Subcutaneous abdominal adipose tissue (tissue), 5 donors: Measurements from ENCODE around the gene TMEM45A.
"Not testable (repeated sequence)": the region's sequence is repeated elsewhere in the genome, so short reads cannot be mapped to it uniquely, and the experiment has no call there.

Experiments used
- H3K27ac ChIP-seq: one replicate; pipeline ENCODE4 v1.7.0; 2013; ENCODE audit warnings: low read depth, mild to moderate bottlenecking, inconsistent platforms, low read length, moderate library complexity
- H3K27me3 ChIP-seq, 5 donors: one replicate each; pipeline ENCODE4 v1.7.0; 2013; ENCODE audit warnings: low read length in 5 of 5, inconsistent platforms in 1 of 5; ENCODE audit not compliant: control insufficient read depth in 5 of 5, insufficient read depth in 4 of 5
- H3K36me3 ChIP-seq, 5 donors: one replicate each; pipeline ENCODE4 v1.7.0; 2013; ENCODE audit warnings: low read length in 5 of 5; ENCODE audit not compliant: control insufficient read depth in 5 of 5, insufficient read depth in 5 of 5
- H3K4me1 ChIP-seq, 5 donors: one replicate each; pipeline ENCODE4 v1.7.0; 2013; ENCODE audit warnings: low read length in 5 of 5, mild to moderate bottlenecking in 3 of 5, moderate library complexity in 1 of 5; ENCODE audit not compliant: control insufficient read depth in 5 of 5, insufficient read depth in 5 of 5
- H3K4me3 ChIP-seq, 5 donors: one replicate each; pipeline ENCODE4 v1.7.0; 2013; ENCODE audit warnings: low read length in 5 of 5, low read depth in 1 of 5
- H3K9ac ChIP-seq, 5 donors: one replicate each; pipeline ENCODE4 v1.7.0; 2013; ENCODE audit warnings: low read length in 5 of 5, mild to moderate bottlenecking in 4 of 5, moderate library complexity in 3 of 5
- H3K9me3 ChIP-seq, 5 donors: one replicate each; pipeline ENCODE4 v1.7.0; 2013; ENCODE audit warnings: low read length in 5 of 5; ENCODE audit not compliant: control insufficient read depth in 5 of 5
- donor health status: healthy.
- donor health status: healthy.
- donor health status: healthy.
- donor health status: healthy.
- donor health status: healthy.

The TMEM45A gene

GRCh38 chr3:100541428-100541827 lies 49.0 kb downstream of the TMEM45A start:
- not testable (repeated sequence) for H3K36me3 ChIP-seq, H3K4me3 ChIP-seq, H3K27ac ChIP-seq, H3K27me3 ChIP-seq, H3K9ac ChIP-seq, H3K9me3 ChIP-seq, H3K4me1 ChIP-seq

GRCh38 chr3:100545371-100545770 lies 53.0 kb downstream of the TMEM45A start:
- H3K9ac ChIP-seq = no peak overlapping the region
- no peak overlapping the region for H3K4me3 ChIP-seq
- no peaks in the 10 kb centered on the region for H3K36me3 ChIP-seq
- no peaks in the 10 kb centered on the region for H3K9me3 ChIP-seq
- H3K27me3 ChIP-seq = no peaks in the 10 kb centered on the region
- no peaks in the 10 kb centered on the region for H3K4me1 ChIP-seq
- no peak overlapping the region for H3K27ac ChIP-seq

- no peaks in the 10 kb centered on the region for H3K4me1 ChIP-seq
- no peak overlapping the region for H3K27ac ChIP-seq
- no peaks in the 10 kb centered on the region for H3K9me3 ChIP-seq
- no peak overlapping the region for H3K9ac ChIP-seq
- H3K4me3 ChIP-seq = no peak overlapping the region
- H3K27me3 ChIP-seq = no peaks in the 10 kb centered on the region
- no peaks in the 10 kb centered on the region for H3K36me3 ChIP-seq
Measured at GRCh38 chr3:100546020-100546744, 53.8 kb downstream of the TMEM45A start.

GRCh38 chr3:100548053-100548452 lies 55.6 kb downstream of the TMEM45A start:
- no peaks in the 10 kb centered on the region for H3K9me3 ChIP-seq
- no peak overlapping the region for H3K4me3 ChIP-seq
- no peaks in the 10 kb centered on the region for H3K36me3 ChIP-seq
- H3K9ac ChIP-seq = no peak overlapping the region
- H3K4me1 ChIP-seq = no peaks in the 10 kb centered on the region
- H3K27me3 ChIP-seq = no peaks in the 10 kb centered on the region
- H3K27ac ChIP-seq = no peak overlapping the region

- H3K27ac ChIP-seq = no peak overlapping the region
- no peaks in the 10 kb centered on the region for H3K9me3 ChIP-seq
- H3K27me3 ChIP-seq = no peaks in the 10 kb centered on the region
- no peaks in the 10 kb centered on the region for H3K4me1 ChIP-seq
- no peaks in the 10 kb centered on the region for H3K36me3 ChIP-seq
- H3K9ac ChIP-seq = no peak overlapping the region
- H3K4me3 ChIP-seq = no peak overlapping the region
Measured at GRCh38 chr3:100553618-100554372, 61.4 kb downstream of the TMEM45A start.

- Histone ChIP-seq H3K9me3 (no peaks in the 10 kb centered on the region), H3K36me3 (no peaks in the 10 kb centered on the region), H3K4me1 (no peaks in the 10 kb centered on the region), H3K4me3 (no peak overlapping the region), H3K27me3 (no peaks in the 10 kb centered on the region), H3K9ac (no peak overlapping the region), H3K27ac (no peak overlapping the region)
Measured at GRCh38 chr3:100554373-100554676, 61.9 kb downstream of the TMEM45A start.

- Histone ChIP-seq H3K4me1 (no peaks in the 10 kb centered on the region), H3K4me3 (no peak overlapping the region), H3K9me3 (no peaks in the 10 kb centered on the region), H3K36me3 (no peaks in the 10 kb centered on the region), H3K9ac (no peak overlapping the region), H3K27me3 (no peaks in the 10 kb centered on the region), H3K27ac (no peak overlapping the region)
Measured at GRCh38 chr3:100556673-100557310, 64.4 kb downstream of the TMEM45A start.

- no peaks in the 10 kb centered on the region for H3K4me1 ChIP-seq
- H3K36me3 ChIP-seq = no peaks in the 10 kb centered on the region
- H3K27ac ChIP-seq = no peak overlapping the region
- H3K27me3 ChIP-seq = no peaks in the 10 kb centered on the region
- H3K4me3 ChIP-seq = no peak overlapping the region
- no peak overlapping the region for H3K9ac ChIP-seq
- H3K9me3 ChIP-seq = no peaks in the 10 kb centered on the region
Measured at GRCh38 chr3:100558233-100558632, 65.8 kb downstream of the TMEM45A start.

GRCh38 chr3:100560426-100560825 lies 68.0 kb downstream of the TMEM45A start:
- Histone ChIP-seq H3K9me3 (no peaks in the 10 kb centered on the region), H3K36me3 (no peaks in the 10 kb centered on the region), H3K4me3 (no peak overlapping the region), H3K4me1 (no peaks in the 10 kb centered on the region), H3K27ac (no peak overlapping the region), H3K27me3 (no peaks in the 10 kb centered on the region), H3K9ac (no peak overlapping the region)

GRCh38 chr3:100561459-100562158 lies 69.2 kb downstream of the TMEM45A start:
- H3K36me3 ChIP-seq = no peaks in the 10 kb centered on the region
- H3K9ac ChIP-seq = no peak overlapping the region
- H3K4me1 ChIP-seq = no peaks in the 10 kb centered on the region
- H3K27me3 ChIP-seq = no peaks in the 10 kb centered on the region
- H3K9me3 ChIP-seq = no peaks in the 10 kb centered on the region
- H3K27ac ChIP-seq = no peak overlapping the region
- no peak overlapping the region for H3K4me3 ChIP-seq
